ENCODE results near the gene STK32B.

Gene STK32B

DNA sequence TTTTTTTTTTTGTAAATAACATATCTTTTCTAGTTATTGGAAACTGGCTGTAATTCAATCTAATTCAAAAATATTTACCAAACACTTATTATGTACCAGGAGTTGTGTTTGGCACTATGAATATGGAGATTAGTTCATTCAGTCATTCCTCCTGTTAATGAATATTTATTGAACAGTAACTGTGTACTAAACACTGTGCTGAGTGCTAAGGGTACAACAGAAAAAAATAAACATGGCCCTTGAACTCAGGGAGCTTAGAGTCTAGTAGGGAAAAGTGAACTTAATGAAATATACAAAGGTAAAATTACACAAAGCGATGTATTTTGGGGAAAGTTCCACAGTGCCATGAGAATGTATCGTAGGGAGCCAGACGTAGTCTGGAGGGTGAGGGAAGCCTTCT lies 87.1 kb downstream of the STK32B start:
- no peak for DNase-seq
- Histone ChIP-seq H3K36me3 (no peaks in the 10 kb centered on the region), H3K27ac (no peak overlapping the region), H3K9me3 (no peaks in the 10 kb centered on the region), H3K4me1 (no peaks in the 10 kb centered on the region), H3K4me3 (no peak overlapping the region), H3K27me3 (no peaks in the 10 kb centered on the region)
- no peak for TF ChIP-seq CTCF (IDR thresholded peaks at IDR 0.05)
- intact Hi-C loops (cut with DNase I; ENCODE audit: low total_unique reads): loop anchor here (10.0 kb wide), 1 partner anchor 154 kb away; no protein-coding TSS in a partner anchor

GRCh38 chr4:5139141-5139540 lies 87.9 kb downstream of the STK32B start:
- H3K4me3 ChIP-seq: no peak overlapping the region
- H3K36me3 ChIP-seq: no peaks in the 10 kb centered on the region
- no peak for DNase-seq
- no peaks in the 10 kb centered on the region for H3K27me3 ChIP-seq
- no peaks in the 10 kb centered on the region for H3K4me1 ChIP-seq
- no peaks in the 10 kb centered on the region for H3K9me3 ChIP-seq
- H3K27ac ChIP-seq: no peak overlapping the region
- TF ChIP-seq CTCF (IDR thresholded peaks at IDR 0.05): no peak
- intact Hi-C loops (cut with DNase I; ENCODE audit: low total_unique reads): loop anchor here (10.0 kb wide), 1 partner anchor 154 kb away; no protein-coding TSS in a partner anchor

GRCh38 chr4:5141802-5142201 lies 90.5 kb downstream of the STK32B start:
- no peak for DNase-seq
- no peak overlapping the region for H3K27ac ChIP-seq
- intact Hi-C loops (cut with DNase I; ENCODE audit: low total_unique reads): no loop called here
- H3K4me3 ChIP-seq: no peak overlapping the region
- no peaks in the 10 kb centered on the region for H3K4me1 ChIP-seq
- no peaks in the 10 kb centered on the region for H3K36me3 ChIP-seq
- TF ChIP-seq CTCF (IDR thresholded peaks at IDR 0.05): no peak
- no peaks in the 10 kb centered on the region for H3K27me3 ChIP-seq
- H3K9me3 ChIP-seq: no peaks in the 10 kb centered on the region

DNA sequence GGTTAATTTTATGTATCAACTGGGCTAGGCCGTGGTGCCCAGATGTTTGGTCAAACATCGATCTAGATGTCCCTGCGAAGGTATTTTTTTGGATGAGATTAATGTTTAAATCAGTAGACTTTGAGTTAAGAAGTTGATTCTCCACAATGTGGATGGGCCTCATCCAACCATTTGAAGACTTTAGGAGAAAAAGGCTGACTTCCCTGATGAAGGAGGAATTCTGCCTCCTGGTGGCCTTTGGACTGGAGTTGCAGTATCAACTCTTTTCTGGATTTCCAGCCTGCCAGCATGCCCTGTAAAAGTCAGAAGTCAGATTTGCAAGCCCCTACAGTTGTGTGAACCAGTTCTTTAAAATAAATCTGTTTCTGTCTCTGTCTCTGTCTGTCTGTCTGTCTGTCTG lies 91.4 kb downstream of the STK32B start:
- peak; percentile 37 to 40 for TF ChIP-seq CTCF (IDR thresholded peaks at IDR 0.05)
- intact Hi-C loops (cut with DNase I; ENCODE audit: low total_unique reads): no loop called here
- DNase-seq: peak in 1 of 2 donors; percentile 39

GRCh38 chr4:5143306-5143861 lies 92.1 kb downstream of the STK32B start:
- H3K36me3 ChIP-seq: no peaks in the 10 kb centered on the region
- H3K4me3 ChIP-seq: no peak overlapping the region
- no peak for TF ChIP-seq CTCF (IDR thresholded peaks at IDR 0.05)
- H3K9me3 ChIP-seq: no peaks in the 10 kb centered on the region
- no peak overlapping the region for H3K27ac ChIP-seq
- no peak for DNase-seq
- no peaks in the 10 kb centered on the region for H3K27me3 ChIP-seq
- intact Hi-C loops (cut with DNase I; ENCODE audit: low total_unique reads): no loop called here
- H3K4me1 ChIP-seq: no peaks in the 10 kb centered on the region

More for the DNA sequence above, 91.4 kb downstream of the STK32B start:
- no peaks in the 10 kb centered on the region for H3K9me3 ChIP-seq
- no peak overlapping the region for H3K4me3 ChIP-seq
- no peaks in the 10 kb centered on the region for H3K36me3 ChIP-seq
- H3K27ac ChIP-seq: no peak overlapping the region
- H3K27me3 ChIP-seq: no peaks in the 10 kb centered on the region
- no peaks in the 10 kb centered on the region for H3K4me1 ChIP-seq

- Histone ChIP-seq H3K9me3 (no peaks in the 10 kb centered on the region), H3K27ac (no peak overlapping the region), H3K36me3 (no peaks in the 10 kb centered on the region), H3K27me3 (no peaks in the 10 kb centered on the region), H3K4me3 (no peak overlapping the region), H3K4me1 (no peaks in the 10 kb centered on the region)
- DNase-seq: no peak
- intact Hi-C loops (cut with DNase I; ENCODE audit: low total_unique reads): no loop called here
- TF ChIP-seq CTCF (IDR thresholded peaks at IDR 0.05): no peak
Observed at GRCh38 chr4:5143940-5144339, 92.7 kb downstream of the STK32B start.
